Astrocyte of the cerebellum (primary cell): ENCODE results near the gene ADH1B.

Experiments
- DNase-seq: peaks from one replicate; pipeline ENCODE4 v3.0.0-alpha.2; 2011; ENCODE audit warnings: low read depth
- H3K4me3 ChIP-seq: 2 replicates; pipeline ENCODE4 v1.5.1; 2011; ENCODE audit warnings: mild to moderate bottlenecking, low read depth, low read length, moderate library complexity
- CTCF ChIP-seq: IDR thresholded peaks from 2 replicates; pipeline ENCODE4 v1.5.1; 2012; ENCODE audit warnings: low read length, low read depth, moderate library complexity, mild to moderate bottlenecking; ENCODE audit errors: missing control alignments
- in situ Hi-C: cut with HindIII; loops from 2 replicates; pipeline ENCODE4 v1.10.0; 2017; ENCODE audit warnings: low sequenced_read_pairs

The ADH1B gene

GRCh38 chr4:99282731-99283130, 38.5 kb downstream of the ADH1B start:
- DNase-seq, result no peak
- no peak overlapping the region for H3K4me3 ChIP-seq
- no peak for TF ChIP-seq CTCF
- in situ Hi-C loops, result no loop called here

- no peak for TF ChIP-seq CTCF
- DNase-seq, result no peak
- H3K4me3 ChIP-seq, result no peak overlapping the region
- in situ Hi-C loops, result no loop called here
These were observed 39.9 kb downstream of the ADH1B start for GRCh38 chr4:99281261-99281660.

- no peak overlapping the region for H3K4me3 ChIP-seq
- TF ChIP-seq CTCF, result no peak
- in situ Hi-C loops, result no loop called here
- no peak for DNase-seq
These were observed 44.8 kb downstream of the ADH1B start for GRCh38 chr4:99276417-99276816.

- DNase-seq, result no peak
- no peak for TF ChIP-seq CTCF
- in situ Hi-C loops, result no loop called here
- H3K4me3 ChIP-seq, result no peak overlapping the region
These were observed 45.3 kb downstream of the ADH1B start for GRCh38 chr4:99275885-99276284.

GRCh38 chr4:99275050-99275449, 46.2 kb downstream of the ADH1B start:
- no peak for DNase-seq
- no peak for TF ChIP-seq CTCF
- H3K4me3 ChIP-seq, result no peak overlapping the region
- in situ Hi-C loops, result no loop called here

- no peak overlapping the region for H3K4me3 ChIP-seq
- DNase-seq, result no peak
- no peak for TF ChIP-seq CTCF
- in situ Hi-C loops, result no loop called here
These were observed 47.5 kb downstream of the ADH1B start for GRCh38 chr4:99273704-99274103.

GRCh38 chr4:99264927-99265326, 56.3 kb downstream of the ADH1B start:
- TF ChIP-seq CTCF, result no peak

More at GRCh38 chr4:99264927-99265326, 56.3 kb downstream of the ADH1B start:
- DNase-seq, result no peak
- in situ Hi-C loops, result no loop called here
- no peak overlapping the region for H3K4me3 ChIP-seq
